AG04450 (cell line): ENCODE data around the gene STK10. TPM values are rescaled to one million over a fixed set of nuclear protein-coding genes. Genes with fewer than 3 reads are reported as not detected.

ENCODE experiments used
- CTCF ChIA-PET: fragments of 300-600, 350-600 bp; formaldehyde crosslinking; extraction: SDS; loops from one replicate; lab custom pipeline; 2022; ENCODE audit warnings: antibody characterized with exemption, inconsistent platforms; lab: Charles Lee
- POLR2A ChIA-PET: fragments of 350-600 bp; formaldehyde crosslinking; extraction: SDS; loops from one replicate; lab custom pipeline; 2021; ENCODE audit warnings: antibody characterized with exemption, inconsistent platforms; lab: Yijun Ruan, JAX
- DNase-seq: peaks from one replicate; pipeline ENCODE4 v3.0.0-alpha.2; 2011; ENCODE audit warnings: low read depth, low spot score
- H3K27ac ChIP-seq: one replicate; pipeline ENCODE4 v1.5.1; 2012; ENCODE audit warnings: low read depth, low read length, control low read depth
- H3K27me3 ChIP-seq: one replicate; pipeline ENCODE4 v1.6.0; 2012; ENCODE audit warnings: low read length; ENCODE audit not compliant: control insufficient read depth, insufficient read depth
- H3K4me3 ChIP-seq: 2 replicates; pipeline ENCODE4 v1.5.1; 2011; ENCODE audit warnings: mild to moderate bottlenecking, low read depth, low read length, control low read depth
- H3K9me3 ChIP-seq: 2 replicates; pipeline ENCODE4 v1.5.1; 2012; ENCODE audit warnings: low read length; ENCODE audit not compliant: control insufficient read depth, insufficient read depth
- CTCF ChIP-seq: IDR thresholded peaks from 2 replicates; pipeline ENCODE4 v1.5.1; 2011; ENCODE audit warnings: low read depth, low read length, control low read depth, inconsistent platforms
- polyA plus RNA-seq: library from polyadenylated mRNA; depleted of rRNA; stranded (reverse); fragments of >200 nt; gene quantifications from 2 replicates; pipeline ENCODE4 v1.2.3, GENCODE V29; 2011

The STK10 gene
- polyA plus RNA-seq, 1 experiment = 7.8 TPM

DNA sequence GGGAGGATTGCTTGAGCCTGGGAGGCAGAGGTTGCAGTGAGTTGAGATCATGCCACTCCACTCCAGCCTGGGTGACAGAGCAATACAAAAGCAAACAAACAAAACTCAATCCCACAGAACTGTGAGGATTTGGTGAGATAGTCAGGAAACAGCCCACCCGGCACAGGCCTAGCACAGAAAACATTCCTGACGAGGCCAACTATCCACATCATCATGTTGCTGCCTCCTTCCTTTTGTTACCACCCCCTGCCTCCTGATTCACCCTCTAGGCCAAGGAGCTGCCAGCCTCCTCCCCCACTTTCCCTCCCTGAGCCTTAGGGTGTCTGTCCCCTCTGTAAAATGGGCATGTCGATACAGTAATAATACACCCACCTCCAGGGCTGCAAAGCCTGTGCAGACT is 39.0 kb downstream of the STK10 start:
- Histone ChIP-seq H3K27me3 (no peaks in the 10 kb centered on the region), H3K4me3 (no peak overlapping the region), H3K9me3 (no peaks in the 10 kb centered on the region), H3K27ac (peak overlapping the region; percentile 39)
- no peak for TF ChIP-seq CTCF
- ChIA-PET CTCF (no interaction called here), POLR2A (interaction anchor here (0.5 kb wide), 1 partner anchor 235 kb away, joined by 3 read pairs; no protein-coding TSS in a partner anchor)
- peak; percentile 32 for DNase-seq

GRCh38 chr5:172148381-172148780 is 39.6 kb downstream of the STK10 start:
- ChIA-PET CTCF (no interaction called here), POLR2A (interaction anchor here (0.5 kb wide), 1 partner anchor 236 kb away, joined by 3 read pairs; no protein-coding TSS in a partner anchor)
- no peaks in the 10 kb centered on the region for H3K9me3 ChIP-seq
- no peaks in the 10 kb centered on the region for H3K27me3 ChIP-seq
- no peak overlapping the region for H3K4me3 ChIP-seq
- H3K27ac ChIP-seq = no peak overlapping the region
- no peak for TF ChIP-seq CTCF
- no peak for DNase-seq

- DNase-seq = no peak
- Histone ChIP-seq H3K27ac (no peak overlapping the region), H3K27me3 (no peaks in the 10 kb centered on the region), H3K4me3 (no peak overlapping the region), H3K9me3 (no peaks in the 10 kb centered on the region)
- POLR2A ChIA-PET = no interaction called here
- no peak for TF ChIP-seq CTCF
- CTCF ChIA-PET = no interaction called here
Measured at GRCh38 chr5:172147857-172148256, 40.2 kb downstream of the STK10 start.

GRCh38 chr5:172146748-172147092 is 41.3 kb downstream of the STK10 start:
- CTCF ChIA-PET = no interaction called here
- POLR2A ChIA-PET = no interaction called here

More at GRCh38 chr5:172146748-172147092, 41.3 kb downstream of the STK10 start:
- no peak overlapping the region for H3K27ac ChIP-seq
- DNase-seq = no peak
- no peaks in the 10 kb centered on the region for H3K9me3 ChIP-seq
- no peaks in the 10 kb centered on the region for H3K27me3 ChIP-seq
- TF ChIP-seq CTCF = no peak
- H3K4me3 ChIP-seq = no peak overlapping the region
